DOHH2 (cell line): ENCODE data around the gene MYO5A.

ENCODE experiments used
- CTCF ChIP-seq: fragments of 200-600 bp; sonication (generic); IDR thresholded peaks from one replicate; pipeline ENCODE4 v1.5.1; 2014; ENCODE audit warnings: antibody characterized with exemption, mild to moderate bottlenecking, low read depth, low read length; ENCODE audit not compliant: poor library complexity, severe bottlenecking
- EZH2phosphoT487 ChIP-seq: fragments of 200-600 bp; sonication (generic); IDR thresholded peaks from 2 replicates; pipeline ENCODE4 v1.6.1; 2017; ENCODE audit warnings: borderline replicate concordance, mild to moderate bottlenecking, antibody characterized with exemption, low read length, moderate library complexity, mixed read lengths

- TF ChIP-seq CTCF: no peak
- no peak for TF ChIP-seq EZH2phosphoT487
Measured at GRCh38 chr15:52307847-52308246, 220.8 kb downstream of the MYO5A start.
